H1 (cell line): ENCODE measurements around the gene KRT3. TPM values are rescaled to one million over a fixed set of nuclear protein-coding genes. Genes with fewer than 3 reads are reported as not detected.

Source experiments
- CTCF ChIA-PET: fragments of 300-600 bp; sonication (Branson Sonifier 250); formaldehyde crosslinking; loops from one replicate; lab custom pipeline; 2021; ENCODE audit not compliant: partially characterized antibody; lab: Charles Lee
- POLR2A ChIA-PET: fragments of 300-600 bp; sonication (Branson Sonifier 250); formaldehyde crosslinking; loops from one replicate; lab custom pipeline; 2021; ENCODE audit warnings: inconsistent platforms; ENCODE audit not compliant: partially characterized antibody; lab: Charles Lee
- DNase-seq, 2 experiments: peaks; one replicate each; pipeline versions ENCODE4 v3.0.0 to v3.0.0-alpha.2; 2010 to 2022; ENCODE audit warnings: low spot score in 2 of 2, low read depth in 1 of 2, mixed read lengths in 1 of 2
- FAIRE-seq: peaks from 2 replicates; lab custom pipeline; 2011; peaks lifted over from hg19 to GRCh38; lab: Jason Lieb, UNC
- H2AFZ ChIP-seq: 2 replicates; pipeline ENCODE4 v1.8.1; 2012; ENCODE audit warnings: low read length, inconsistent platforms
- H2AK5ac ChIP-seq: 2 replicates; pipeline ENCODE4 v1.6.1; 2013; ENCODE audit warnings: low read depth, low read length
- H2BK120ac ChIP-seq: replicated peaks from 2 replicates; pipeline ENCODE3; 2013; ENCODE audit warnings: low read depth, low read length, inconsistent platforms
- H2BK12ac ChIP-seq: 2 replicates; pipeline ENCODE4 v1.6.1; 2013; ENCODE audit warnings: low read depth, low read length
- H2BK15ac ChIP-seq: 2 replicates; pipeline ENCODE4 v1.6.1; 2013; ENCODE audit warnings: low read length
- H2BK20ac ChIP-seq: 2 replicates; pipeline ENCODE4 v1.6.1; 2013; ENCODE audit warnings: low read length
- H2BK5ac ChIP-seq: 2 replicates; pipeline ENCODE4 v1.6.1; 2013; ENCODE audit warnings: low read depth, low read length
- H3K14ac ChIP-seq: 2 replicates; pipeline ENCODE4 v1.6.1; 2013; ENCODE audit warnings: inconsistent platforms; ENCODE audit not compliant: insufficient read length
- H3K18ac ChIP-seq: 2 replicates; pipeline ENCODE4 v1.6.1; 2013; ENCODE audit warnings: low read length; ENCODE audit errors: extremely low read depth
- H3K23ac ChIP-seq: 2 replicates; pipeline ENCODE4 v1.6.1; 2013; ENCODE audit warnings: inconsistent platforms; ENCODE audit not compliant: insufficient read length
- H3K23me2 ChIP-seq: 2 replicates; pipeline ENCODE4 v1.6.1; 2013; ENCODE audit warnings: low read depth, low read length
- H3K27ac ChIP-seq: 2 replicates; pipeline ENCODE4 v1.6.1; 2011; ENCODE audit warnings: low read depth, low read length, inconsistent platforms
- H3K27me3 ChIP-seq, 4 experiments: replicated peaks in 1 of 4; 1 replicate in 1 of 4; 2 replicates in 3 of 4; pipeline versions ENCODE4 v1.6.1 to v1.8.1; 2011 to 2013; ENCODE audit warnings: low read length in 3 of 4, mild to moderate bottlenecking in 3 of 4, inconsistent platforms in 2 of 4, mixed read lengths in 2 of 4, moderate library complexity in 1 of 4; ENCODE audit not compliant: control insufficient read depth in 3 of 4, insufficient read depth in 3 of 4; ENCODE audit errors: extremely low read depth in 1 of 4
- H3K36me3 ChIP-seq, 4 experiments: 2 replicates each; pipeline versions ENCODE4 v1.6.1 to v1.8.1; 2011 to 2013; ENCODE audit warnings: mild to moderate bottlenecking in 4 of 4, low read length in 3 of 4, moderate library complexity in 2 of 4, control low read depth in 1 of 4, inconsistent platforms in 1 of 4; ENCODE audit not compliant: insufficient read depth in 4 of 4, control insufficient read depth in 2 of 4
- H3K4ac ChIP-seq: replicated peaks from 2 replicates; pipeline ENCODE3; 2013; ENCODE audit warnings: low read length, low read depth, mixed read lengths, inconsistent platforms; ENCODE audit not compliant: insufficient read length
- H3K4me1 ChIP-seq, 4 experiments: replicated peaks in 1 of 4; 1 replicate in 1 of 4; 2 replicates in 3 of 4; pipeline versions ENCODE4 v1.6.1 to v1.8.1; 2011 to 2013; ENCODE audit warnings: low read length in 3 of 4, inconsistent platforms in 2 of 4, mixed read lengths in 1 of 4; ENCODE audit not compliant: insufficient read depth in 4 of 4, control insufficient read depth in 3 of 4
- H3K4me2 ChIP-seq, 2 experiments: 2 replicates each; pipeline versions ENCODE4 v1.6.1 to v1.8.1; 2011 to 2013; ENCODE audit warnings: low read depth in 2 of 2, low read length in 2 of 2, control low read depth in 1 of 2, inconsistent platforms in 1 of 2, mild to moderate bottlenecking in 1 of 2; ENCODE audit not compliant: insufficient read depth in 1 of 2
- H3K4me3 ChIP-seq, 4 experiments: fragments of 200-600, 300-600 bp in 1 of 4; sonication (generic), shearing (Covaris generic), sonication (Bioruptor Twin) in 1 of 4; 2 replicates each; pipeline versions ENCODE4 v1.5.1 to v1.8.1; 2011 to 2016; ENCODE audit warnings: low read length in 4 of 4, low read depth in 3 of 4, control low read depth in 2 of 4, inconsistent platforms in 2 of 4, mild to moderate bottlenecking in 2 of 4, mixed read lengths in 1 of 4, moderate library complexity in 1 of 4; ENCODE audit not compliant: insufficient read depth in 2 of 4; ENCODE audit errors: extremely low read depth in 1 of 4
- H3K56ac ChIP-seq: replicated peaks from 2 replicates; pipeline ENCODE3; 2013; ENCODE audit warnings: low read depth, mild to moderate bottlenecking, mixed read lengths, low read length, inconsistent platforms; ENCODE audit not compliant: insufficient read length
- H3K79me1 ChIP-seq: 2 replicates; pipeline ENCODE4 v1.6.1; 2013; ENCODE audit warnings: low read depth, low read length, control low read depth
- H3K79me2 ChIP-seq, 2 experiments: 2 replicates each; pipeline versions ENCODE4 v1.6.1 to v1.8.1; 2012 to 2013; ENCODE audit warnings: low read length in 2 of 2, mild to moderate bottlenecking in 2 of 2, inconsistent platforms in 1 of 2; ENCODE audit not compliant: insufficient read depth in 2 of 2, control insufficient read depth in 1 of 2
- H3K9ac ChIP-seq, 4 experiments: replicated peaks in 1 of 4; 1 replicate in 1 of 4; 2 replicates in 3 of 4; pipeline versions ENCODE4 v1.6.1 to v1.8.1; 2011 to 2013; ENCODE audit warnings: low read depth in 3 of 4, low read length in 3 of 4, control low read depth in 2 of 4, mild to moderate bottlenecking in 2 of 4, moderate library complexity in 2 of 4, inconsistent platforms in 1 of 4; ENCODE audit errors: extremely low read depth in 1 of 4
- H3K9me3 ChIP-seq, 2 experiments: 2 replicates each; pipeline versions ENCODE4 v1.6.1 to v1.8.1; 2012 to 2013; ENCODE audit warnings: mild to moderate bottlenecking in 2 of 2, moderate library complexity in 2 of 2, control low read depth in 1 of 2, inconsistent platforms in 1 of 2, low read depth in 1 of 2, low read length in 1 of 2, mixed read lengths in 1 of 2; ENCODE audit not compliant: insufficient read depth in 2 of 2
- H4K20me1 ChIP-seq, 2 experiments: replicated peaks in 1 of 2; 2 replicates each; pipeline versions ENCODE3 to v1.8.1; 2011 to 2013; ENCODE audit warnings: inconsistent platforms in 2 of 2, low read length in 2 of 2, mild to moderate bottlenecking in 1 of 2; ENCODE audit not compliant: insufficient read depth in 2 of 2, control insufficient read depth in 1 of 2
- H4K5ac ChIP-seq: 2 replicates; pipeline ENCODE4 v1.6.1; 2013; ENCODE audit warnings: low read length, low read depth, mixed read lengths, inconsistent platforms; ENCODE audit not compliant: insufficient read length
- H4K8ac ChIP-seq: 2 replicates; pipeline ENCODE4 v1.8.0; 2013; ENCODE audit warnings: mild to moderate bottlenecking, moderate library complexity, low read length, inconsistent platforms; ENCODE audit not compliant: insufficient read depth; ENCODE audit errors: extremely low read depth
- H4K91ac ChIP-seq: replicated peaks from 2 replicates; pipeline ENCODE3; 2013; ENCODE audit warnings: low read length, mixed read lengths, inconsistent platforms; ENCODE audit not compliant: insufficient read length
- ASH2L ChIP-seq: fragments of 200-600, 300-600 bp; sonication (generic); IDR thresholded peaks from one replicate; pipeline ENCODE4 v1.7.1; 2017; ENCODE audit warnings: low read length
- BACH1 ChIP-seq: IDR thresholded peaks from 2 replicates; pipeline ENCODE4 v1.6.1; 2012; ENCODE audit warnings: low read length, improper control_type of control experiment
- BRCA1 ChIP-seq: IDR thresholded peaks from 2 replicates; pipeline ENCODE4 v1.6.1; 2012; ENCODE audit warnings: low read depth, low read length, improper control_type of control experiment
- CBX5 ChIP-seq: fragments of 300-800, 300-1000 bp; sonication (generic); IDR thresholded peaks from 2 replicates; pipeline ENCODE4 v1.7.1; 2016; ENCODE audit warnings: antibody characterized with exemption, low read length, low read depth
- CBX8 ChIP-seq: fragments of 300-800, 300-1000 bp; sonication (generic); IDR thresholded peaks from 2 replicates; pipeline ENCODE4 v1.7.1; 2016; ENCODE audit warnings: low read depth, low read length, borderline replicate concordance
- CEBPB ChIP-seq: IDR thresholded peaks from 2 replicates; pipeline ENCODE4 v1.6.1; 2012; ENCODE audit warnings: low read depth, low read length
- CREB1 ChIP-seq: IDR thresholded peaks from 2 replicates; pipeline ENCODE4 v1.6.1; 2012; ENCODE audit warnings: inconsistent platforms
- E2F6 ChIP-seq: IDR thresholded peaks from 2 replicates; pipeline ENCODE4 v1.6.1; 2012; ENCODE audit warnings: inconsistent platforms
- HDAC6 ChIP-seq: IDR thresholded peaks from one replicate; pipeline ENCODE4 v1.7.1; 2012; ENCODE audit warnings: low read depth, mild to moderate bottlenecking, inconsistent platforms, low read length, moderate library complexity
- JUND ChIP-seq: IDR thresholded peaks from 2 replicates; pipeline ENCODE4 v1.6.1; 2011; ENCODE audit warnings: mild to moderate bottlenecking, improper control_type of control experiment, low read length
- KDM1A ChIP-seq: fragments of 200-600, 300-600 bp; sonication (generic); IDR thresholded peaks from 2 replicates; pipeline ENCODE4 v1.7.1; 2016; ENCODE audit warnings: mild to moderate bottlenecking, low read length, borderline replicate concordance
- KDM4A ChIP-seq: IDR thresholded peaks from one replicate; pipeline ENCODE4 v1.7.1; 2012; ENCODE audit warnings: low read depth, mild to moderate bottlenecking, moderate library complexity, low read length, inconsistent platforms; ENCODE audit not compliant: severe bottlenecking
- POLR2A ChIP-seq, 2 experiments: IDR thresholded peaks; 1 replicate in 1 of 2; 2 replicates in 1 of 2; pipeline ENCODE4 v1.6.1; 2011; ENCODE audit warnings: low read depth in 2 of 2, low read length in 2 of 2, mild to moderate bottlenecking in 2 of 2; ENCODE audit errors: control extremely low read depth in 1 of 2
- TAF1 ChIP-seq: IDR thresholded peaks from 2 replicates; pipeline ENCODE4 v1.6.1; 2011; ENCODE audit warnings: mild to moderate bottlenecking, low read depth, low read length
- USF2 ChIP-seq: IDR thresholded peaks from 2 replicates; pipeline ENCODE4 v1.6.1; 2011; ENCODE audit warnings: low read length, improper control_type of control experiment
- WGBS, 2 experiments: shearing (Covaris generic) in 1 of 2; methylation state at CpG; one replicate each; pipeline versions ENCODE4 v1.1.6 to v1.1.7; 2013 to 2015; ENCODE audit warnings: low lambda C conversion rate in 2 of 2, mixed read lengths in 2 of 2, inconsistent platforms in 1 of 2, low coverage in 1 of 2, missing lambda C conversion rate in 1 of 2; ENCODE audit not compliant: insufficient replicate concordance in 2 of 2, insufficient coverage in 1 of 2, insufficient read length in 1 of 2; ENCODE audit errors: extremely low coverage in 1 of 2, missing lambda C conversion rate in 1 of 2; 5-methylcytosine and 5-hydroxymethylcytosine counted together
- polyA plus RNA-seq, 7 experiments: library from polyadenylated mRNA; depleted of rRNA in 3 of 7; stranded (reverse) in 5 of 7; unstranded in 2 of 7; fragments of >200 nt in 5 of 7; fragments of 200-250 nt in 2 of 7; gene quantifications; 1 replicate in 5 of 7; 2 replicates in 1 of 7; 4 replicates in 1 of 7; pipeline versions ENCODE4 v1.2.1 to v1.2.3, GENCODE V29; 2011 to 2013; ENCODE audit warnings: missing spikeins in 2 of 7, mixed read lengths in 2 of 7
- total RNA-seq: library from RNA; stranded (reverse); fragmentation: NEBNext Ultra II Directional; extraction: Animal tissue kit (Norgen Biotek cat#: 25700); gene quantifications from 2 replicates; pipeline ENCODE4 v1.2.1, GENCODE V29; 2021

KRT3 gene
- total and polyA plus RNA-seq, 2 of the 8 experiments (the other 6 are each of a cell fraction or from before 2014, with no cell fraction given): not detected

GRCh38 chr12:52778833-52779232 lies 17.1 kb downstream of the KRT3 start:
- Histone ChIP-seq H3K18ac (no peak overlapping the region), H3K79me1 (no peaks in the 10 kb centered on the region), H2BK15ac (no peak overlapping the region), H3K14ac (no peak overlapping the region), H2BK12ac (no peak overlapping the region), H3K23me2 (no peaks in the 10 kb centered on the region), H3K27me3 (no peaks in the 10 kb centered on the region), H4K91ac (no peak overlapping the region), H4K8ac (no peak overlapping the region), H3K9ac (no peak overlapping the region), H3K4me2 (no peak overlapping the region), H3K4me3 (no peak overlapping the region), H2AK5ac (no peak overlapping the region), H2BK120ac (no peak overlapping the region), H3K4me1 (no peaks in the 10 kb centered on the region), H3K56ac (no peak overlapping the region), H3K4ac (no peak overlapping the region), H3K79me2 (no peaks in the 10 kb centered on the region), H4K20me1 (no peaks in the 10 kb centered on the region), H3K9me3 (no peaks in the 10 kb centered on the region), H3K36me3 (no peaks in the 10 kb centered on the region), H3K27ac (no peak overlapping the region), H2AFZ (no peak overlapping the region), H4K5ac (no peak overlapping the region), H2BK5ac (no peak overlapping the region), H2BK20ac (no peak overlapping the region), H3K23ac (no peak overlapping the region)
- ChIA-PET POLR2A (no interaction called here), CTCF (interaction anchor here (1.1 to 3.5 kb wide), 8 partner anchors 9 to 168 kb away, joined by 3 to 10 read pairs (median 4); no protein-coding TSS in a partner anchor)
- FAIRE-seq (no peak), DNase-seq (no peak)
- WGBS, 2 experiments: 84% methylated on average over 2 of the region's 2 CpGs; no CpG with 5 or more reads in 1 of the 2 experiments
- TF ChIP-seq CREB1: no peak
- no peak for TF ChIP-seq BRCA1
- no peak for TF ChIP-seq BACH1
- no peak for TF ChIP-seq KDM1A
- TF ChIP-seq CEBPB: no peak
- no peak for TF ChIP-seq KDM4A
- TF ChIP-seq ASH2L: no peak
- no peak for TF ChIP-seq HDAC6
- no peak for TF ChIP-seq CBX8
- no peak for TF ChIP-seq JUND
- no peak for TF ChIP-seq USF2
- no peak for TF ChIP-seq E2F6
- no peak for TF ChIP-seq CBX5
- TF ChIP-seq POLR2A (IDR thresholded peaks at IDR 0.05; ENCODE audit: control extremely low read depth in 1 of 2, low read depth in 2 of 2, low read length in 2 of 2): no peak
- no peak for TF ChIP-seq TAF1
